NCI-H748 treated with DMSO at 0.1 percent for 48 hours (cell line): ENCODE measurements around the gene PNLDC1.

Source experiments
- DNase-seq: peaks from one replicate; lab custom pipeline; 2025; lab: John Stamatoyannopoulos, UW

The PNLDC1 gene

GRCh38 chr6:159800141-159800865, at the start of gene PNLDC1:
TSS of gene PNLDC1 (plus strand) at chr6:159800276. CDS start at chr6:159800308, 32 bp downstream.
- DNase-seq, result no peak

- no peak for DNase-seq
Measured at GRCh38 chr6:159751448-159751847, 48.6 kb upstream of the PNLDC1 start.

- no peak for DNase-seq
Measured at GRCh38 chr6:159753081-159753872, 46.8 kb upstream of the PNLDC1 start.

GRCh38 chr6:159754401-159754800, 45.7 kb upstream of the PNLDC1 start:
- DNase-seq, result no peak

GRCh38 chr6:159754959-159755914, 44.8 kb upstream of the PNLDC1 start:
- no peak for DNase-seq

- DNase-seq, result no peak
Measured at GRCh38 chr6:159756508-159756907, 43.6 kb upstream of the PNLDC1 start.

GRCh38 chr6:159758031-159759001, 41.8 kb upstream of the PNLDC1 start:
- no peak for DNase-seq

GRCh38 chr6:159759645-159760044, 40.4 kb upstream of the PNLDC1 start:
- DNase-seq, result no peak

- no peak for DNase-seq
Measured at GRCh38 chr6:159760602-159761057, 39.4 kb upstream of the PNLDC1 start.

GRCh38 chr6:159761129-159761872, 38.8 kb upstream of the PNLDC1 start:
- DNase-seq, result no peak

GRCh38 chr6:159761873-159762680, 38.0 kb upstream of the PNLDC1 start, which contains the start of gene ACAT2:
TSS of gene ACAT2 (plus strand) at chr6:159762045. CDS start at chr6:159762088, 43 bp downstream.
- DNase-seq, result peak; percentile 92

- DNase-seq, result no peak
Measured at GRCh38 chr6:159762681-159763293, 37.3 kb upstream of the PNLDC1 start.

- no peak for DNase-seq
Measured at GRCh38 chr6:159766906-159767305, 33.2 kb upstream of the PNLDC1 start.

- no peak for DNase-seq
Measured at GRCh38 chr6:159769470-159769869, 30.6 kb upstream of the PNLDC1 start.

- DNase-seq, result no peak
Measured at GRCh38 chr6:159772196-159772595, 27.9 kb upstream of the PNLDC1 start.

- no peak for DNase-seq
Measured at GRCh38 chr6:159777240-159777904, 22.7 kb upstream of the PNLDC1 start.

GRCh38 chr6:159778131-159778530, 21.9 kb upstream of the PNLDC1 start:
- no peak for DNase-seq

GRCh38 chr6:159778542-159779103, 21.5 kb upstream of the PNLDC1 start:
- DNase-seq, result no peak
